ENCODE measurements around the gene WDPCP.
A peak's percentile ranks its signal among the peaks of the same experiment; 100 is the strongest.
"Not testable (repeated sequence)": the region's sequence is repeated elsewhere in the genome, so short reads cannot be mapped to it uniquely, and the experiment has no call there.

Gene WDPCP, protein sequence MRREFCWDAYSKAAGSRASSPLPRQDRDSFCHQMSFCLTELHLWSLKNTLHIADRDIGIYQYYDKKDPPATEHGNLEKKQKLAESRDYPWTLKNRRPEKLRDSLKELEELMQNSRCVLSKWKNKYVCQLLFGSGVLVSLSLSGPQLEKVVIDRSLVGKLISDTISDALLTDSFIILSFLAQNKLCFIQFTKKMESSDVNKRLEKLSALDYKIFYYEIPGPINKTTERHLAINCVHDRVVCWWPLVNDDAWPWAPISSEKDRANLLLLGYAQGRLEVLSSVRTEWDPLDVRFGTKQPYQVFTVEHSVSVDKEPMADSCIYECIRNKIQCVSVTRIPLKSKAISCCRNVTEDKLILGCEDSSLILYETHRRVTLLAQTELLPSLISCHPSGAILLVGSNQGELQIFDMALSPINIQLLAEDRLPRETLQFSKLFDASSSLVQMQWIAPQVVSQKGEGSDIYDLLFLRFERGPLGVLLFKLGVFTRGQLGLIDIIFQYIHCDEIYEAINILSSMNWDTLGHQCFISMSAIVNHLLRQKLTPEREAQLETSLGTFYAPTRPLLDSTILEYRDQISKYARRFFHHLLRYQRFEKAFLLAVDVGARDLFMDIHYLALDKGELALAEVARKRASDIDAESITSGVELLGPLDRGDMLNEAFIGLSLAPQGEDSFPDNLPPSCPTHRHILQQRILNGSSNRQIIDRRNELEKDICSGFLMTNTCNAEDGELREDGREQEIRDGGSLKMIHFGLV

DNA sequence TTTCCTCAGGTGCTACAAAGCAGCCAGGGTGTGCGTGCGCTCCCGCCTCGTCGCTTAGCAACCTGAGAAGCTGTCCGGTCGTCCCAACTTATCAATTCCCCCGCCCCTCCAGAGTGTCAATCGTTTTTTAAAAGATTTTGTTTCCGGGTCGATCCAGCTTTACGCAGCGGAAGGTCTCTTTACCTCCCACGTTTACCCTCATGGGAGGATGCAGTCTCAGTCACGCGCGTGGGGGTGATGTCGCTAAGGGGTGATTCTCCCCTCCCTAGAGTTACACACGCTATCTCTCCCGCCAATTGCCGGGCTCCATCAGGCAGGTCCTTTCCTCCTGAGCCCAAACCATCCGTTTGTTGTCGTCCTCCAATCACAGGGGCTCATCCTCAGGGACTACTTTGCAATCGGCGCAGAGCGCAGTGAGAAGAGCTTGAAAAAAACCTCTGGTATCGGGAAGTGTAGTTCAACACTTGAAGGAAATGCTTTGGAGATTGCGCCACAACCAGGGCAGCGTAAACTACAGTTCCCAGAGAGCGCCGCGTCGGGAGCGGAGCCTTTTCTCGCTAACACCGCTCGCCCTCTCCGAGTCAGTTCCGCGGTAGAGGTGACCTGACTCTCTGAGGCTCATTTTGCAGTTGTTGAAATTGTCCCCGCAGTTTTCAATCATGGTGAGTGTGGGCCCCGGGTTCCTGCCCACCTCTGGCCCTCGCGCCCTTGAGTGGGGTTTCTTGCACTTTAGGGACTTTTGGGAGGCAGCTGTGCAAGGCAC lies at the start of gene WDPCP, which contains the start of gene MDH1:
Gene WDPCP (minus strand): TSS at position 93 of the 763 bp plus-strand sequence. CDS start 206 bp downstream, outside the sequence.
Gene MDH1 (plus strand): TSS at position 579 of the 763 bp plus-strand sequence. CDS start 81 bp downstream, at position 660.
- DNase-seq (ENCODE audit: low read depth) = peak; percentile 100

DNA sequence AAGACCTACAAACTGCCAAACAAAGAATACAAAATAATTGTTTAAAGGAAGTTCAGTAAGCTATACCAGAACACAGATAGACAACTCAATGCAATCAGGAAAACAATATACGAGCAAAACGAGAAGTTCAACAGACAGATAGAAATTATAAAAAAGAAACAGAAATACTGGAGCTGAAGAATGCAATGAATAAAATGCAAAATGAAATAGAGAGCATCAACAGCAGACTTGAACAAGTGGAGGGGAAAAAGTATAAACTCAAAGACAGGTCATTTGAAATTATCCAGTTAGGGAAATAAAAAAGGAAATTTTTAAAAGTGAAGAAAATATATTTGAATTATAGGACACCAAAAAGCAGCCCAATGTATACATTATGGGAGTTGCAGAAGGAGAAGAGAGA lies 44.1 kb upstream of the WDPCP start:
- no peak for DNase-seq (ENCODE audit: low read depth)

GRCh38 chr2:63631501-63631900 lies 43.2 kb upstream of the WDPCP start:
- DNase-seq (ENCODE audit: low read depth) = no peak

DNA sequence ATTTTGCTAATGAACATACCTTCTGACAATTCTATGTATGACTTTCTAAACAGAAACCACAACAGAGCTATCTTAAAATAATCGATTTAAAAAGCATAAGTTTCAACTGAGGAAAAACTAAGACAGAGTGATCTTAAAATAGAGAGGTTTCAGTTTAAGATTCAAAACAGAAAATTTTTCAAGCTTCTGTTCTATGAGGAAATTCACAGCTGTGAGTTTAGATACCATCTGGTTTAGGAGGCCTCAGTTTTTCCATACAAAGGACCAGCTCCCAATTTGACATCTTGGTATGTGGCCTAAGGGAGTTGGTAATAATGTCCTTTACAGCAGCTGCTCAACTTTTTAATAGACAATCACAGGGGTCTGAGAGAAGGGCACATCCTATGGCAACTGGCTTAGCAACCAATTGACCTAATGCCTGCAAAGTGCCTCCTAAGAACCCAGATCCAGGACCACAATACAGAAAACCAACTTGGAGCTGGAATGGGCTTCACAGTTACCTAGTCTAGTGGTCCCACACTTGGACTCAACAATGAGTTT lies 40.2 kb upstream of the WDPCP start:
- DNase-seq (ENCODE audit: low read depth) = no peak

DNA sequence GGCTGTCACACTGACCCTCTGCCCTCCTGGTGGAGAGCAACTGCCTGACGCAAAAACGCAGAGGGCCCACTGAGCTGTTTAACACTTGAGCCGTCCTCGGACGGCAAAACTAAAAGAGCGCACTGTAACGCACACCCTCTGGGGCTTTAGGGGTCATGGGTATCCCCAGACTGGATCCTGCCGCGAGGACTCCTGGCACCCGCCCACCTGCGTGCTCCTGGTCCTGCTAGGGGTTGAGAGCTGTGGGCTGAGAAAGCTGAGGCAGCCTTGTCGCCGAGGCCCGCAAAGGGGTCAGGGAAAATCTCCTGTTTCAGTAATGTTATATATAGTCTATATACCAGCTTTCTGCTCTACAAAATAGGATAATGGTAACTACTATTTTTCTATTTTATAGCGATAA lies 39.6 kb upstream of the WDPCP start:
- no peak for DNase-seq (ENCODE audit: low read depth)

DNA sequence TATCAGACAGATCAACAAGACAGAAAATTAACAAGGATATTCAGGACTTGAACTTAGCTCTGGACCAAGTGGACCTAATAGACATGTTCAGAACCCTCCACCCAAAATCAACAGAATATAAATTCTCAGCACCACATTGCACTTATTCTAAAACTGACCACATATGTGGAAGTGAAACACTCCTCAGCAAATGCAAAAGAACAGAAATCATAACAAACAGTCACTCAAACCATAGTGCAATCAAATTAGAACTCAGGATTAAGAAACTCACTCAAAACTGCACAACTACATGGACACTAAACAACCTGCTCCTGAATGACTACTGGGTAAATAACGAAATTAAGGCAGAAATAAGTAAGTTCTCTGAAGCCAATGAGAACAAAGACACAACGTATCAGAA lies 35.5 kb upstream of the WDPCP start:
- not testable (repeated sequence) for DNase-seq (ENCODE audit: low read depth)

GRCh38 chr2:63622751-63623150 lies 34.5 kb upstream of the WDPCP start:
- DNase-seq (ENCODE audit: low read depth) = no peak

DNA sequence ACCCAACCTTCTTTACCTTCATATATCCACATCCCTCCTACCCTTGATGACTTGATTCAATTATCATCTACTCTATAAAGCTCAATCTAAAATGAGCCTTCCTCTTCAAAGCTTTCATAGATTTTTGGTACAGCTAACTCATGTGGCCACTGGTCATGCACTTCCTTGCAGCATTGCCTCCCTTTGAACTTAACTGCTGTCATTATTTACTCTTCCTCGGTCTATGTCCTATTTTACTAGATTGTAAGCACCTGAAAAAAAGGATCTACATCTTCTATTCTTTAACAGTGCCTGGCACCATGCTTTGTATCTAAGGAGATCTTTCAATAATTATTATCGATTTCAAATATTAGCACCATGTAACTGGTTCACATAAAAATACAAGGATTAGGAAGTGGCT lies 31.1 kb upstream of the WDPCP start:
- DNase-seq (ENCODE audit: low read depth) = no peak

GRCh38 chr2:63617366-63617765 lies 29.1 kb upstream of the WDPCP start:
- no peak for DNase-seq (ENCODE audit: low read depth)

DNA sequence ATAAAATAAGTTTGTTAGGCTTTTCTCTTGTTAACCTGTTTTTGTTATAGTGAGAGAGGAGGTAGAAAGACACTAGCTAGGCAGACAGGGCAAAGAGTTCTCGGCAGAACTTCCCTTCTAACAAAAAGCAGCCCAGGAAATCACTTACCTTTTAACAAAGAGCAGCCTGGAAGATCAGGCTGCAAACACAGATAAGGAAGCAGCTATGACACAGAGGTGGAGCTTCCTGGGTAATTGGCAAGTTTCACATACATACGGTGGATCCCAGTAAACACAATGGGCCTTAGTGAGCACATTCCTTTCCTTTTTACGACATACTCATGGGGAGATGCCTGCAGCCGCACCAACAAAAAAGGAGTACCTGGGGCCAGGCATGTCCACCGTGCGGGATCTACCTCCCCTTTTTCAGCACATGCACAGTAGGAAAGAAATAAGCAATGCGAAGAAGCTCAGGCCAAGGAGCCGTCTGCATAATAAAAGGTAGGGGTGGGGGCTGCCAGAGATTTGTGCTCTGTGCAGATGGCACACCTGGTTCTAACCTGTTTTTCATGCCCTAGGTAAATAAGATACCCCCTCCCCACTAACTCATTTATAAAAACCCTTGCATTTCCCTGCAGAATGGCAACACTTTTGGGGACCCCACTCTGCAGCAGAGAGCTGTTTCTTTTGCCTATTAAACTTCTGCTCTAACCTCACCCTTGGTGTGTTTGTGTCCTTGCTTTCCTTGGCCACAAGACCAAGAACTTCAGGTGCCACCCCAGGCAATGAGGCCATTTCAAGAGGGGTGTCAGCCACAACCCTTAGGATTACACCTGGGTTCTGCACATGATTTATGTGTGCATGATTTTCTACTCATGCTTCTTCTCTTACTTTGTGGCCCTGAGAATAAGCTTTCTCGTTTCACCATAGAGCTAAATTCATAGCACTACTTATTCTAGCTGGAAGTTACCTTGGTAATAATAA lies 27.0 kb upstream of the WDPCP start:
- no peak for DNase-seq (ENCODE audit: low read depth)

- no peak for DNase-seq (ENCODE audit: low read depth)
Observed at GRCh38 chr2:63614448-63614968, 26.2 kb upstream of the WDPCP start.

DNA sequence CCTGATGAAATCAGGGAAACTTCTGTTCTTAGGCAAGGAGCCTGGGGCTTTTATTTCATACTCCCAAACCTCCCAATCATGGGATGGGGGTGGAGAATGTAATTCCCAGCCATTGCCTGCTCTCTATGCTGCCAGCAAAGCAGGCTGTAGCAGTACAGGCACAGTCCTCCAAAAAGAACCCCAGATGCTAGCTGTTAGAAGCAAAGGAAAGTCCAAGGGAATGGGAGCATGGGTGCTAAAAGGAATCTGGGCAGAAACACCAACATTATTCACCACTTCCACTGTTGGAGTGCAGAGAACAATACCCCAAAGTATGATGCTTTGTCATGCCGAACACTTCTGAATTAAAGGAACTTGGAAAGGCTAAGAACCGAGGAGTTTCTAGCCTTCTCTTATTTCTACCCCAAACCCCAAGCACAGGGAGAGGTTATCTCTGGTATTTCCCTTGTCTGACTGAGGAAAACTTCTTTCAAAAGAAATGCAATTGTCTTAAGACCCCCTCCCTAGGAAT lies 25.2 kb upstream of the WDPCP start:
- DNase-seq (ENCODE audit: low read depth) = peak; percentile 9

GRCh38 chr2:63610525-63610924 lies 22.2 kb upstream of the WDPCP start:
- DNase-seq (ENCODE audit: low read depth) = no peak

- DNase-seq (ENCODE audit: low read depth) = peak; percentile 80
Observed at GRCh38 chr2:63608865-63609264, 20.6 kb upstream of the WDPCP start.

- DNase-seq (ENCODE audit: low read depth) = no peak
Observed at GRCh38 chr2:63604666-63605065, 16.4 kb upstream of the WDPCP start.

DNA sequence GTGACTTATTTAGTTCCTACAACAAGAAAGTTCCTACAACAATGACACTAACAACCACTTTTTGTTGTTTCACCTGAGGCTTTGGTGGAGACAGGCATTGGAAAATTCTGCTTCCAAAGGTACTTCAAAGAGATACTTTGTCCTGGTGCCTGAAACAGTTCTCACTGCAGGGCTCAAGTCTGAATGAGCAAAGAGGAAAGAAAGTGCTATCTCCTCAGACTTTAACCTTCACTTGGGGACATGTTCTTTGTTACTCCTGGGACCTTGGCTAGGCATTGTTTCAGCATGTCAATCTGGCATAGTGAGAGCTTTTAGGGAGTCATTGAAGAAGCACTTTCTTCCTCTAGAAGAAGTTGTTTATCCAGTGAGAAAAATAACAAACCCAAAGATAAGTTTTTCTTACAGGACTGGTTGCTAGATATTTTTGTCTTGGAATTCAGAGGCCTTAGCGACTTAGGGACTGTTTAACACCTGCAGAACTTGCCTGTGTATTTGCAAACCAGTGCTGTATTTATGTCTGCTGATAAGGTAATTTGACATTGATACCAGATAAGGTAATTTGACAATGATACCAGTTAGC lies 12.7 kb upstream of the WDPCP start:
- no peak for DNase-seq (ENCODE audit: low read depth)

DNA sequence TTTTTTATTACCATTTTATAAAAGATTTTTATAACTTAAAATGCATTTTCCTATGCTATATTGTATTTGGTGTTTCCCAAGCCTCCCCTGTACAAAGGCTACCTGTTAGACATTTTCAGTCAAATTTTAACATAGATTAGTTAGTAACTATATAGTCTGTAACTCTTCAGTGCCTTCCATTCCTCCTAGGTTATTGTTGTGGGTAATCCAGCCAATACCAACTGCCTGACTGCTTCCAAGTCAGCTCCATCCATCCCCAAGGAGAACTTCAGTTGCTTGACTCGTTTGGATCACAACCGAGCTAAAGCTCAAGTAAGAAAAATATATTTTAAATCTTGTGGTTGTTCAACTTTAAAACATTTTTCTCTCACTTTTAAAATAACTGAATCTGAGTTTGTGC lies 10.7 kb upstream of the WDPCP start:
- DNase-seq (ENCODE audit: low read depth) = no peak

DNA sequence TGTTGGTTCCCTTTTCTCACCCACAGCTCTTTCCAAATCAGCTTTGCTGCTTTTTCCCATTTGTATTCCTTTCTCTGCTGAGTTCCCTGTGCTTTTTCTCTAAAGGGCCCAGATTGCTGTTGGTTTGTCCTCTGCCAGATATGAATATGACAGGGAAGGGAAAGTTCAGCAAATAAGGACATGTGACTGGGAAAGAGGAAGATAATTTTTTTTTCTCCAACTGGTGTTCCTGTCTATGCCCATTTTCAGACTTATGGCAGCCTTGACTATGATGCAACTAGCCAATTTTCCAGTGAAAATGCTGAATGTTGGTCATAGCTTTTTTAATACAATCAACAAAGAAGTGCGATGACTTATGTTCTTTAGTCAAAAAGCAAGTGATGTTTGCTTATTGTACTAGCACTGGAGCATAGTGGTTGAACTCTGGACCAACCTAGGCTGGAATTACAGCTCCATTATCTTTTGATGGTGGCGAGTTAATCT lies 8.2 kb upstream of the WDPCP start:
- DNase-seq (ENCODE audit: low read depth) = no peak

- no peak for DNase-seq (ENCODE audit: low read depth)
Observed at GRCh38 chr2:63594660-63595059, 6.4 kb upstream of the WDPCP start.

DNA sequence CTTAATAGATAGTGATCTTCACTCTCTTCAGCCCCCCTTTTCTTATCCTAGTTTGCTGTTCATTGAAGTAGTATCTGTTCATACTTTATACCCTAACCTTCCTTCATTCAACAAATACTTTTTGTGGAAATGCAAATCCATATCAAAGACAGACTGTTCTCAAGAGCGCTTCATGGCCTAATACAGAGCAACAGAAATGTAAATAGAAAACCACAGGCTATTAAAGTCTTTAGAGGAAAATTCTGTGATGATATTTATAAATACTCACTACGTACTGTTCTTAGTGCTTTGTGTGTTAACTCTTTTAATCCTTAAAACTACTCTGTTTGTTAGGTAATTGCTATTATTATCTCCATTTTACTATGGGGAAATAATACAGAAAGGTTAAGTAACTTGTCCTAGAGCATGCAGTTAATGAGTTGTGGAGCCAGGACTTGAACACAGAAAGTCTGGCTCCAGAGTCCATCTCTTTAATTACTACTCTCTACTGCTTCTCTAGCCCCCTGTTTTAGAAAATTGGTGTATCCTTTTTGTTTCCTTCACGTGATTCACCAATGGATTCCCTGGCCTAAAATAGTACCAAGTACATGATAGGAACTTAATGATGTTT lies 3.4 kb upstream of the WDPCP start:
- DNase-seq (ENCODE audit: low read depth) = no peak

All from fibroblast of gingiva (primary cell).